Jurkat, Clone E6-1 (cell line): Measurements from ENCODE around the gene GPATCH8. TPM values are rescaled to one million over a fixed set of nuclear protein-coding genes. Genes with fewer than 3 reads are reported as not detected.
A peak's percentile ranks its signal among the peaks of the same experiment; 100 is the strongest.
"Not testable (repeated sequence)": the region's sequence is repeated elsewhere in the genome, so short reads cannot be mapped to it uniquely, and the experiment has no call there.

Experiments used
- DNase-seq: peaks from one replicate; pipeline ENCODE4 v3.0.0-alpha.2; 2011; ENCODE audit warnings: low read depth, low spot score
- H3K4me3 ChIP-seq: 2 replicates; pipeline ENCODE4 v1.5.1; 2011; ENCODE audit warnings: mild to moderate bottlenecking, low read length, control low read depth, moderate library complexity
- polyA plus RNA-seq: library from polyadenylated mRNA; unstranded; fragments of >200 nt; gene quantifications from one replicate; pipeline ENCODE4 v1.2.1, GENCODE V29; 2012; ENCODE audit warnings: missing spikeins; ENCODE audit not compliant: insufficient read length, insufficient read depth

GPATCH8 gene
- polyA plus RNA-seq = 25.8 TPM

- H3K4me3 ChIP-seq = peak within 1 kb of the TSS; percentile 87
- DNase-seq = peak; percentile 93
Measured at GRCh38 chr17:44503147-44504029, at the start of gene GPATCH8. Gene GPATCH8 (minus strand): TSS chr17:44503406. CDS start chr17:44503370, 36 bp downstream.

GRCh38 chr17:44552361-44552760, 49.2 kb upstream of the GPATCH8 start:
- H3K4me3 ChIP-seq = no peak overlapping the region
- DNase-seq = no peak

- DNase-seq = no peak
- H3K4me3 ChIP-seq = no peak overlapping the region
Measured at GRCh38 chr17:44549686-44550085, 46.5 kb upstream of the GPATCH8 start.

GRCh38 chr17:44548376-44549230, 45.4 kb upstream of the GPATCH8 start:
- DNase-seq = no peak
- H3K4me3 ChIP-seq = no peak overlapping the region

- H3K4me3 ChIP-seq = no peak overlapping the region
- DNase-seq = no peak
Measured at GRCh38 chr17:44547625-44548267, 44.5 kb upstream of the GPATCH8 start.

- no peak for DNase-seq
- H3K4me3 ChIP-seq = no peak overlapping the region
Measured at GRCh38 chr17:44546671-44547606, 43.7 kb upstream of the GPATCH8 start.

- H3K4me3 ChIP-seq = no peak overlapping the region
- DNase-seq = no peak
Measured at GRCh38 chr17:44543905-44544523, 40.8 kb upstream of the GPATCH8 start.

- no peak overlapping the region for H3K4me3 ChIP-seq
- no peak for DNase-seq
Measured at GRCh38 chr17:44543213-44543904, 40.2 kb upstream of the GPATCH8 start.

GRCh38 chr17:44541884-44542581, 38.8 kb upstream of the GPATCH8 start:
- no peak for DNase-seq
- H3K4me3 ChIP-seq = no peak overlapping the region

- DNase-seq = no peak
- no peak overlapping the region for H3K4me3 ChIP-seq
Measured at GRCh38 chr17:44540246-44541084, 37.3 kb upstream of the GPATCH8 start.

GRCh38 chr17:44539673-44540072, 36.5 kb upstream of the GPATCH8 start:
- H3K4me3 ChIP-seq = no peak overlapping the region
- DNase-seq = no peak

- not testable (repeated sequence) for DNase-seq
Measured at GRCh38 chr17:44537922-44538321, 34.7 kb upstream of the GPATCH8 start.

GRCh38 chr17:44536090-44536953, 33.1 kb upstream of the GPATCH8 start:
- DNase-seq = no peak
- no peak overlapping the region for H3K4me3 ChIP-seq

More at GRCh38 chr17:44537922-44538321, 34.7 kb upstream of the GPATCH8 start:
- not testable (repeated sequence) for H3K4me3 ChIP-seq

GRCh38 chr17:44533533-44534246, 30.5 kb upstream of the GPATCH8 start:
- H3K4me3 ChIP-seq = no peak overlapping the region
- DNase-seq = peak; percentile 73
